ENCODE data around the gene CFAP61. TPM values are rescaled to one million over a fixed set of nuclear protein-coding genes. Genes with fewer than 3 reads are reported as not detected.

CFAP61 gene
- total and polyA plus RNA-seq, 11 donors: 12.1 to 102 (median 41.8) TPM

GRCh38 chr20:20358801-20359200 lies 306.5 kb downstream of the CFAP61 start:
- no peaks in the 10 kb centered on the region for H3K36me3 ChIP-seq
- peaks cover 0 to 13% (median 0%) of the 10 kb centered on the region in 12 donors for H3K4me1 ChIP-seq
- intact Hi-C loops (cut with DNase I): no loop called here
- no peak for ATAC-seq
- H3K9me3 ChIP-seq: no peaks in the 10 kb centered on the region
- H3K4me3 ChIP-seq: no peak overlapping the region
- no peak for DNase-seq
- H3K27ac ChIP-seq: no peak overlapping the region
- peaks cover 3 to 36% (median 6%) of the 10 kb centered on the region in 9 donors for H3K27me3 ChIP-seq
- TF ChIP-seq CTCF (IDR thresholded peaks at IDR 0.05) (no peak), POLR2A (IDR thresholded peaks at IDR 0.05) (no peak)

GRCh38 chr20:20359628-20360027 lies 307.3 kb downstream of the CFAP61 start:
- Histone ChIP-seq H3K4me3 (no peak overlapping the region), H3K9me3 (no peaks in the 10 kb centered on the region), H3K27me3 (peaks cover 11 to 44% (median 14%) of the 10 kb centered on the region in 9 donors), H3K4me1 (peaks cover 0 to 19% (median 0%) of the 10 kb centered on the region in 12 donors), H3K27ac (no peak overlapping the region), H3K36me3 (no peaks in the 10 kb centered on the region)
- no peak for ATAC-seq
- intact Hi-C loops (cut with DNase I): loop anchor here (1.0 to 10.0 kb wide), 8 partner anchors 85 to 287 kb away; no protein-coding TSS in a partner anchor
- DNase-seq: no peak
- 76 to 81% (median 79%) methylated on average over 6 of the region's 6 CpGs for WGBS, 4 donors
- TF ChIP-seq POLR2A (IDR thresholded peaks at IDR 0.05) (no peak), CTCF (IDR thresholded peaks at IDR 0.05) (no peak)

- Histone ChIP-seq H3K9me3 (no peaks in the 10 kb centered on the region), H3K27ac (no peak overlapping the region), H3K4me3 (no peak overlapping the region), H3K4me1 (peaks cover 0 to 21% (median 0%) of the 10 kb centered on the region in 12 donors), H3K36me3 (no peaks in the 10 kb centered on the region), H3K27me3 (peaks cover 19 to 53% (median 23%) of the 10 kb centered on the region in 9 donors)
- WGBS, 4 donors: 3 to 8% (median 5%) methylated on average over 6 of the region's 6 CpGs
- peak; percentile 64 to 86 (median 80) for ATAC-seq
- intact Hi-C loops (cut with DNase I): loop anchor here (1.0 to 10.0 kb wide), 8 partner anchors 84 to 288 kb away; no protein-coding TSS in a partner anchor
- TF ChIP-seq CTCF (IDR thresholded peaks at IDR 0.05) (peak; percentile 58 to 75 (median 69)), POLR2A (IDR thresholded peaks at IDR 0.05) (no peak)
- DNase-seq: peak in 1 of 5 donors; percentile 22
Observed at GRCh38 chr20:20360464-20360863, 308.1 kb downstream of the CFAP61 start.

- Histone ChIP-seq H3K27ac (no peak overlapping the region), H3K9me3 (no peaks in the 10 kb centered on the region), H3K27me3 (peaks cover 36 to 74% (median 46%) of the 10 kb centered on the region in 9 donors), H3K4me3 (no peak overlapping the region), H3K36me3 (no peaks in the 10 kb centered on the region), H3K4me1 (peaks cover 0 to 35% (median 7%) of the 10 kb centered on the region in 12 donors)
- ATAC-seq (peak in 1 of 4 donors; percentile 22), DNase-seq (no peak)
- TF ChIP-seq POLR2A (IDR thresholded peaks at IDR 0.05) (no peak), CTCF (IDR thresholded peaks at IDR 0.05) (no peak)
- WGBS, 4 donors: 2 to 3% (median 2%) methylated on average over 17 of the region's 17 CpGs
- intact Hi-C loops (cut with DNase I): loop anchor here in 9 of 10 donors (5.0 to 10.0 kb wide), 6 partner anchors 82 to 291 kb away; no protein-coding TSS in a partner anchor
Observed at GRCh38 chr20:20362774-20363433, 310.6 kb downstream of the CFAP61 start.

Data from heart left ventricle (tissue), 16 donors.